Measurements from ENCODE around the gene C3. TPM values are rescaled to one million over a fixed set of nuclear protein-coding genes. Genes with fewer than 3 reads are reported as not detected.

C3 gene
- total and polyA plus RNA-seq, 8 donors: 67.7 to 3,753 (median 596) TPM

DNA sequence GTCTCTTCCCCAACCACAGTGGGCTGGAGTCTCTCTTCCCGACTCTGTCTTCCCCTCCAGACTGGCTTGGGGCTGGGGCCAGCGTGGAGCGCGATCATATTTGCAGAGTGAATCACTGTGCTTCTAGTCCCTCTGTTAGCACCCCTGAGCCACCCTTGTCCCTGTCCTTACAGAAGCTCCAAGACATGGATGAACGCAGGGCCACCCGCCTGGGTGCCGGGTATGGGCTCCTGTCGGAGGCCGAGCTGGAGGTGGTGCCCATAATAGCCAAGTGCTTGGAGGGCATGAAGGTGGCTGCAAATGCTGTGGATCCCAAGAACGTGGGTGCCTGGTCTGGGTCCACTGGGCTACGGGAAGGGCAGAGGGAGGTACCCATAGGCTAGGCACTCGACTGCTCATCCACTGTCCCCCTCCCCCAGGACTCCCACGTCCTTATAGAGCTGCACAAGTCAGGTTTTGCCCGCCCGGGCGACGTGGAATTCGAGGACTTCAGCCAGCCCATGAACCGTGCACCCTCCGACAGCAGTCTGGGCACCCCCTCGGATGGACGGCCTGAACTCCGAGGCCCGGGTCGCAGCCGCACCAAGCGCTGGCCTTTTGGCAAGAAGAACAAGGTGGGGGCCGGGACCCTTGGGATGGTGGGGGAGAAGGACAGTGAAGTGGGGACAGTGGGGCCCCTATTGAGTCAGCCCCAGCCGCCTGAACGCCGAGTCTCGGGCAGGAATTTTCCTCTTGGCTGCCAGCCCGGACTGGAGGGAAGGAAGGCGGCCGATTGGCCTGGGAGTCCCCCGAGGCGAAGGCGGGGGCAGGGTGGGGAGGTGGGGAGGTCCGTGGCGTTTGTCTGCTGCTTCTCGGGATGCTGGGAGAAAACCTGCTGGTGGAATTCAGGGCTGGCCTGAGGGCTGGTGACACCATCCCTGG lies 24.2 kb upstream of the C3 start:
- Histone ChIP-seq H3K36me3 (peaks cover 0 to 30% (median 18%) of the 10 kb centered on the region in 3 donors), H3K4me1 (peaks cover 0 to 9% (median 0%) of the 10 kb centered on the region in 3 donors), H3K27me3 (no peaks in the 10 kb centered on the region), H3K9me3 (no peaks in the 10 kb centered on the region), H3K4me3 (no peak overlapping the region), H3K27ac (peak overlapping the region; percentile 35 to 60 (median 50))
- DNase-seq (peak; percentile 71 to 82 (median 78)), FAIRE-seq (no peak), ATAC-seq (peak; percentile 53 to 71 (median 62))
- TF ChIP-seq CTCF (IDR thresholded peaks at IDR 0.05): no peak
- intact Hi-C loops (cut with DNase I): no loop called here
- WGBS, 2 donors: 49 to 61% methylated on average over 41 of the region's 41 CpGs

DNA sequence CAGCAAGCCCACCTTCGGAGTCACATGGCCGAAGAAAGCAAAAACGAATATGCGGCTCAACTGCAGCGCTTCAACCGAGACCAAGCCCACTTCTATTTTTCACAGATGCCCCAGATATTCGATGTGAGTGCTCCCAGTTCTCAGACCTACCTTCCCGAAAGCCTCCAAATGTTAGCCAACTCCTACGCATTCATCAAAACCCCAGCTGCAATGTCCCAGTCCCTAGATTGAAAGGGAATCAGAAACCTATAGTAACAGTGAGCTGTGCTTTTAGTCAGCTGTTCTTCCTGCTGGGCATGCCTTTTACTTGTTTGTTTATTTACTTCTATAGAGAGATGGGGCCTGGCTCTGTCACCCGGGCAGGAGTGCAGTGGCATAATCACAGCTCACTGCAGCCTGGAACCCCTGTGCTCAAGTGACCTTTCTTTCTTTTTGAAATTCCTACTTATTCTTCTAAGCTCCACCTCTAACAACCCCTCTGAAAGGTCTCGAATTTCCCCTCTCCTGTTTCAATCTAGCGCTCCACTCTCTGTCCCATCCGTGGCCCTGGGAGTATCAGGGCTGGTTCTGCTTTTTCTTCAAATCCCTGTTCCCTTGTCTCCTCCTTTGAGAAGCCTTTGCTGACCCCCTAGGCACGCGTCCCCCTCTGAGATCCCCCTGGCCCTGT lies 23.4 kb upstream of the C3 start:
- Histone ChIP-seq H3K9me3 (no peaks in the 10 kb centered on the region), H3K27me3 (no peaks in the 10 kb centered on the region), H3K4me3 (no peak overlapping the region), H3K27ac (peak overlapping the region; percentile 35 to 60 (median 50)), H3K4me1 (peaks cover 3 to 12% (median 3%) of the 10 kb centered on the region in 3 donors), H3K36me3 (peaks cover 0 to 24% (median 18%) of the 10 kb centered on the region in 3 donors)
- DNase-seq (no peak), ATAC-seq (no peak), FAIRE-seq (no peak)
- no peak for TF ChIP-seq CTCF (IDR thresholded peaks at IDR 0.05)
- intact Hi-C loops (cut with DNase I): no loop called here
- WGBS, 2 donors: 91 to 94% methylated on average over 15 of the region's 15 CpGs

DNA sequence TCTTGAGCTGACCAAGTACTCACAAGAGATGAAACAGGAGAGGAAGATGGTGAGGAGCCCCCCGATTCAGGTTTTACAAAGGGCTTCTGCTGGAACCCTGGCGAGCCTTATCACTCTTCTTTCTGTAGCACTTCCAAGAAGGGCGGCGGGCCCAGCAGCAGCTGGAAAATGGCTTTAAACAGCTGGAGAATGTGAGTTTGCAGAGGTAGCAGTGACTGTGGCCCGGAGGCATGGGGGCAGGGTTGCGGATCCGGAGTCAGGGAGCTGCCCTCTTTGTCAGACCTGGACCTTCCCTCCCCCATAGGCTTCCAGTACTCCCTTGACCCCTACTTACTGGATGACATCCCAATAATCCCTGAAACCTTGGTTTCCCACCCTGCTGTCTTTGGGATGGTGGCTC lies 22.6 kb upstream of the C3 start:
- H3K4me3 ChIP-seq: no peak overlapping the region
- no peaks in the 10 kb centered on the region for H3K9me3 ChIP-seq
- H3K4me1 ChIP-seq: peaks cover 10 to 20% (median 11%) of the 10 kb centered on the region in 3 donors
- H3K27me3 ChIP-seq: no peaks in the 10 kb centered on the region
- H3K36me3 ChIP-seq: peaks cover 0 to 20% (median 15%) of the 10 kb centered on the region in 3 donors
- DNase-seq (no peak), FAIRE-seq (no peak), ATAC-seq (no peak)
- WGBS, 2 donors: 80 to 82% methylated on average over 7 of the region's 7 CpGs
- no peak for TF ChIP-seq CTCF (IDR thresholded peaks at IDR 0.05)
- no peak overlapping the region for H3K27ac ChIP-seq
- intact Hi-C loops (cut with DNase I): no loop called here

DNA sequence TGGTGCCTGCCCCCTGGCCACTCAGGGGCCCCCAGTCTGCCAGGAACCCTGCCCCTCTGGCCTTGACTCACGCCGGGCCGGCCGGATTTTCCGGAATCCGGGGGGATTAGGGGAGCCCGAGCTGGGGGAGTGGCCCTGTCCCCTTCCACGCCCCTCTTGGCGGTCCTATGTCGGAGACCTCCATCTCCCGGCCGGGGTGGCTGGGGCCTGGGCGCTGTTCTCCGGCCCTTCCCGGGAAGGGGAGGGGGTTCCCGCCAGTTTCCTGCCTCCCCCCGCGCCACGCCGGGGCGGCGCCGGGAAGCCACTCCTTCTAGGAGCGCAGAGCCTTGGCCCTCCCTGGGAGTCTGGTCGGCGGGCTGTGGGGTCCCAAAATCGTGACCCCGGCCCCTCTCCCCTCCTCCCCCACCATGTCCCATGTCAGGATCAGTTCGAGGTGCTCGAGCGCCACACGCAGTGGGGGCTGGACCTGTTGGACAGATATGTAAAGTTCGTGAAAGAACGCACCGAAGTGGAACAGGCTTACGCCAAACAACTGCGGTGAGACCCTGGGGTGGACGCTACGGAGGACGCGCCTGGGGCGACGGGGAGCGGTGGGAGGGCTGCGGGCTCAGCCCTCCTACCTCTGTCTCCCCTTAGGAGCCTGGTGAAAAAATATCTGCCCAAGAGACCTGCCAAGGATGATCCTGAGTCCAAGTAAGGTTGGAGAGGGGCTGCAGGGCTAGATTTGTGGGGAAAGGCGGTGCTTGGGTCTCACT lies 20.3 kb upstream of the C3 start:
- H3K36me3 ChIP-seq: no peaks in the 10 kb centered on the region
- FAIRE-seq: no peak
- DNase-seq: peak; percentile 54 to 87 (median 67)
- H3K9me3 ChIP-seq: no peaks in the 10 kb centered on the region
- peak overlapping the region; percentile 66 to 91 (median 80) for H3K4me3 ChIP-seq
- no peak for ATAC-seq
- H3K4me1 ChIP-seq: peaks cover 12 to 26% (median 13%) of the 10 kb centered on the region in 3 donors
- H3K27me3 ChIP-seq: no peaks in the 10 kb centered on the region
- peak overlapping the region; percentile 8 to 77 (median 44) for H3K27ac ChIP-seq
- no peak for TF ChIP-seq CTCF (IDR thresholded peaks at IDR 0.05)
- WGBS, 2 donors: 1 to 2% methylated on average over 46 of the region's 46 CpGs
- intact Hi-C loops (cut with DNase I): no loop called here

Data from pancreas (tissue), 10 donors.